Measurements from ENCODE around the gene CISH.

The CISH gene

GRCh38 chr3:50635066-50635465 is 23.5 kb upstream of the CISH start:
- no peak for DNase-seq

GRCh38 chr3:50633230-50633790 is 21.7 kb upstream of the CISH start:
- DNase-seq = no peak

- peak; percentile 45 for DNase-seq
Observed at GRCh38 chr3:50632450-50632849, 20.9 kb upstream of the CISH start.

- no peak for DNase-seq
Observed at GRCh38 chr3:50630877-50631276, 19.3 kb upstream of the CISH start.

- no peak for DNase-seq
Observed at GRCh38 chr3:50630394-50630793, 18.8 kb upstream of the CISH start.

- no peak for DNase-seq
Observed at GRCh38 chr3:50628601-50629000, 17.0 kb upstream of the CISH start.

GRCh38 chr3:50627407-50628051 is 16.0 kb upstream of the CISH start:
- peak; percentile 55 for DNase-seq

GRCh38 chr3:50626401-50626800 is 14.8 kb upstream of the CISH start:
- DNase-seq = no peak

GRCh38 chr3:50625231-50626182 is 13.9 kb upstream of the CISH start:
- no peak for DNase-seq

GRCh38 chr3:50624634-50625033 is 13.1 kb upstream of the CISH start:
- no peak for DNase-seq

- peak; percentile 49 for DNase-seq
Observed at GRCh38 chr3:50623840-50624474, 12.4 kb upstream of the CISH start.

- no peak for DNase-seq
Observed at GRCh38 chr3:50622881-50623280, 11.3 kb upstream of the CISH start.

GRCh38 chr3:50620820-50621219 is 9.2 kb upstream of the CISH start:
- peak; percentile 75 for DNase-seq

- peak; percentile 57 for DNase-seq
Observed at GRCh38 chr3:50620420-50620819, 8.8 kb upstream of the CISH start.

GRCh38 chr3:50617911-50618481 is 6.4 kb upstream of the CISH start:
- DNase-seq = no peak

GRCh38 chr3:50617096-50617791 is 5.7 kb upstream of the CISH start, which contains the start of gene MAPKAPK3:
MAPKAPK3 (plus strand) TSS chr3:50617151; CDS start chr3:50617566, 415 bp downstream.
- peak; percentile 53 for DNase-seq

GRCh38 chr3:50616770-50617095 is 5.2 kb upstream of the CISH start:
- DNase-seq = peak; percentile 94

GRCh38 chr3:50616003-50616769 is 4.6 kb upstream of the CISH start:
- DNase-seq = peak; percentile 91

- DNase-seq = no peak
Observed at GRCh38 chr3:50615190-50615589, 3.6 kb upstream of the CISH start.

GRCh38 chr3:50612970-50613846 is 1.6 kb upstream of the CISH start:
- no peak for DNase-seq
